ENCODE data around the gene C17orf113.

DNA sequence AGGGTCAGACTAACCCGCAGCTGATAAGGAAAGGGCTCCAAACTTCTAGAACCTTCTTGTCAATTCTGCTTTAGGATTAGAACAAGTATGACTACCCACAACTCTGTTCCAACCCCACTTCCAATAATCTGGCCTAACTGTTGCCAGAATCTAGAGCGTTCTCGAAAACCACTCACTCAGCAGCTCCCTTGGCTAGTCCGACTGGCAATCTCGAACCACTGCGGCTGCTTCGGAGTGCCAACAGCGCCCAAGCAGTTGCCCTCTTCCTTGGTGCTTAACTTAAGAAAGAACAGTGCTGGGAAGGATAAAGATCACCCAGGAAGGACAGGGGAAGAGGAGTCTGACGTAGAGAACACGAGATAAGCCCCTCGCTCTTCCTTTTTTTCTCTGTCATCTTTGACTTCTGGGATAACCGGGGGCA, 34.0 kb downstream of the C17orf113 start:
- TF ChIP-seq POLR2AphosphoS5 (IDR thresholded peaks at IDR 0.05), result no peak
- TF ChIP-seq CTCF (IDR thresholded peaks at IDR 0.05), result no peak
- TF ChIP-seq POLR2A (IDR thresholded peaks at IDR 0.05), result no peak

Data from suprapubic skin (tissue), 4 donors.